Mucosa of stomach (tissue), 1 donor: ENCODE measurements around the gene PALLD.
A peak's percentile ranks its signal among the peaks of the same experiment; 100 is the strongest.

Experiments
- H3K27me3 ChIP-seq: one replicate; pipeline ENCODE4 v1.7.0; 2013; ENCODE audit warnings: mild to moderate bottlenecking, low read length; ENCODE audit not compliant: control insufficient read depth, insufficient read depth
- H3K36me3 ChIP-seq: one replicate; pipeline ENCODE4 v1.7.0; 2013; ENCODE audit warnings: low read length; ENCODE audit not compliant: control insufficient read depth, insufficient read depth
- H3K4me1 ChIP-seq: one replicate; pipeline ENCODE4 v1.7.0; 2013; ENCODE audit warnings: mild to moderate bottlenecking, low read length; ENCODE audit not compliant: control insufficient read depth, insufficient read depth
- H3K4me3 ChIP-seq: one replicate; pipeline ENCODE4 v1.7.0; 2013; ENCODE audit warnings: low read length
- H3K9ac ChIP-seq: one replicate; pipeline ENCODE4 v1.7.0; 2013; ENCODE audit warnings: mild to moderate bottlenecking, low read length, moderate library complexity
- H3K9me3 ChIP-seq: one replicate; pipeline ENCODE4 v1.7.0; 2013; ENCODE audit warnings: mild to moderate bottlenecking, low read length, moderate library complexity; ENCODE audit not compliant: control insufficient read depth
- donor health status: Pancreatic carcinoma.

PALLD gene

DNA sequence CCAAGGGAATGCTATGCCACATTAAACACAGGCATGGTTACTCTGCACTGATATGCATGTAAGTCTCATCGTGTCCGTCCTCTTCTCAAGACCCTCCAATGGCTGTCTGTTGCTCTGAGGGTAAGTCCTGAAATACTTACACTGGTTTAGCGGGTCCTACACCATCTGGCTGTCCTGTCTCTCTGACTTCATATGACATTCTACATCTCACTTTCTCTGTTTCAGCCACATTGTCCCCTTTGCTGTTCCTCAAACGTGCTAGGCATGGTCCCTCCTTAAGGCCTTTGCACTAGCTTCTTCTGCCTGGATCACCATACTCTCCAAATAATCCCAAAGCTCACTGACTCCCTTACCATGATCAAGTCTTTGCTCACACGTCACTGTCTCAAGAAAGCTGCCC lies 131.4 kb downstream of the PALLD start:
- Histone ChIP-seq H3K9ac (no peak overlapping the region), H3K9me3 (no peaks in the 10 kb centered on the region), H3K27me3 (no peaks in the 10 kb centered on the region), H3K36me3 (no peaks in the 10 kb centered on the region), H3K4me3 (no peak overlapping the region), H3K4me1 (peaks cover 6% of the 10 kb centered on the region)

GRCh38 chr4:168629566-168629965 lies 132.7 kb downstream of the PALLD start:
- peaks cover 12% of the 10 kb centered on the region for H3K4me1 ChIP-seq
- no peaks in the 10 kb centered on the region for H3K9me3 ChIP-seq

DNA sequence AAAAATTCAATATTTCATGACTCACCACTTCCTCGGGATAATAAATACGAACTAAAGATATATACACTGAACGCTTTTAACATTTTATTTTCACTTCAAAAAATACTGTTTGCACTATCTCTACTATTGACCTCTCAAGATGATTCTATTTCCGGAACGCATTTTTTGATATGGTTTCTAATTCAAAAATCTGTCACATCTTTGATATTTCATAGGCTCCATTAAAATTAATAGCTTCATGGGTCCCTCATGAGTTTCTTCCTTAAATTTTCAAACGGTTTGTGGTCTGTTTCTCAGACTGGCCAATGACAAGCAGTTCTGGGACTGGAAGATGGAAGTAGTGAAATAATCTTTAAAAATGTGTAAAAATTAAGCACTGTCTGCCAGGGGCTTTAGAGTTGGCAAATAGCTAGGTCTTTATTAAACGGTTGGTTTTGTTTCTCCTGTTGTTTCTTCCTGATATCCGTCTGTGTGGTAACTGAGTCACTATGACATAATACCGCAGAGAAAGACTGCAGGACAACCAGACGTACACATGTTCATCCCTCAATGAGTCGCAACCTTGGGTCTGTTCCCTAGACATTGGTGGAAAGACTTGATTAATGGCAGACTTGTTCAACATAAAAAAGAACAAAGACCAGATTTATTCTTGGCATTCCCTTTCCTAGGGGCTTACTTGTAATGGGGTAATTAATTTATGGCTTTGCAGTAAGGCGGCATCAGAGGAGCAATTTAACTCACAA lies 133.8 kb downstream of the PALLD start:
- Histone ChIP-seq H3K27me3 (no peaks in the 10 kb centered on the region), H3K9ac (no peak overlapping the region), H3K36me3 (no peaks in the 10 kb centered on the region), H3K4me3 (no peak overlapping the region), H3K4me1 (peaks cover 12% of the 10 kb centered on the region), H3K9me3 (no peaks in the 10 kb centered on the region)

More at GRCh38 chr4:168629566-168629965, 132.7 kb downstream of the PALLD start:
- Histone ChIP-seq H3K27me3 (no peaks in the 10 kb centered on the region), H3K4me3 (no peak overlapping the region), H3K36me3 (no peaks in the 10 kb centered on the region), H3K9ac (no peak overlapping the region)

DNA sequence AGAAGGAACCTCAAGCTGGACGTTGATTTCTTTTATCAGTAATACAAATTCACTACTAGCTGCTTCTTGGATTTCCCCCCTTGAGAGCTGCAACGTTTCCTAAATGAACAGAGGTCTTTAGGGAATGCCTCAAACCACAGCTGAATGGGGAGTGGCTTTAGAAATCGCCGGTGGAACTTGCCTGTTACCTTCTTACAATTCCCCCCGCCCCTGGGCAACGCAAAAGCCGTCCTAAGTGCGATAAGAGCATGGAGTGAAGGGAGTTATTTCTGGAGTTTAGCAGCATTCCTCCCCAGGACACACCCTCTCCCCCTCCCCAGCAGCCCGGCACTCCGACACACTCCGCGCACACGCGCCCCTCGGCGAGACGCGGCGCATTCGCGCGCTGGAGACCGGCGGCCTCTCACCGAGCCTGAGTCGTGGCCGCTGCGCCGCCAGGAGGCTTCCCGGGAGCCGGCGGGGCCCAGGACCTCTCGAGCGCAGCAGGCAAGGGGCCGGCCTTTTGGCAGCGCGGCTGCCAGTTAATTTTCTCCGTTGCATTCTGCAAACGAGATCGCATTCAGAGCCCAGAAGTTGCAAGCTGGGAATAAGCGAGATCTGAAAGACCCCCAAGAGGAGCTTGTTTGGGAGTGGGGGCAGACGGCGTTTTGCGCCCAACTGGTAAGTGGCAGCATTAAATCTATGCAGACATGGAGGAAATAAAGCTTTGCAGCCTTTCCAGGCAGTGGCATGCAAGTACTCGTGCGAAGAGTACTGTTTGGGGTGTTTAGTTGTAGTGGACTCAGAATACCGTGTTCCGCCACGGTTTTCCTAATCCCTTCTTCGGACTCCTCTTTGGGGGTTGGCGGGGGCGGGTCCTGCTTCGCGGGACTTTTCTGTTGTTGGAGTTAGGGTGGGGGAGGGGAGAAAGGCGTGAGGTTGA lies 134.7 kb downstream of the PALLD start:
- peak overlapping the region; percentile 57 for H3K9ac ChIP-seq
- no peaks in the 10 kb centered on the region for H3K36me3 ChIP-seq
- peaks cover 12% of the 10 kb centered on the region for H3K4me1 ChIP-seq
- no peaks in the 10 kb centered on the region for H3K27me3 ChIP-seq
- H3K9me3 ChIP-seq = no peaks in the 10 kb centered on the region
- peak overlapping the region; percentile 53 for H3K4me3 ChIP-seq

DNA sequence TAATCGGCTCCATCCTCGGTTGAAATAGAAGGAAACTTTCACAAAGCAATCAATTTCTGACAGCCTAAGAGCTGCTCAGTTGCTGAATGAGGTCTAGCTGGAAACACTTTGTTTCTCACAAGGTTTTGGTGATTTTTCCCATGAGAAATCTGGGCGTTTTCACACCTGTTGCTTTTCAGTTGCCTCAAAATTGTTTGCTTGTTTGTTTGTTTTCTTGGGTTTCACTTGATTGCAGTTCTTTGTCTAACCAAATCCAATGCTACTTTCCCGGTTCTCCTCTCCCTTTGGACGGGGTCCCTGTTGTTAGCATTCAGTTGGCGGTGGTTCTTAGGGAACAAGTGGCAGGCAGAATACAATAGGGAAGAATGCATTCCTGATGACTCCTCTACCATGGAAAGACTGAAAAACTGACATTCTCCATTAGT lies 135.5 kb downstream of the PALLD start:
- Histone ChIP-seq H3K36me3 (no peaks in the 10 kb centered on the region), H3K4me1 (peaks cover 12% of the 10 kb centered on the region), H3K4me3 (no peak overlapping the region), H3K9ac (peak overlapping the region; percentile 57), H3K27me3 (no peaks in the 10 kb centered on the region), H3K9me3 (no peaks in the 10 kb centered on the region)

DNA sequence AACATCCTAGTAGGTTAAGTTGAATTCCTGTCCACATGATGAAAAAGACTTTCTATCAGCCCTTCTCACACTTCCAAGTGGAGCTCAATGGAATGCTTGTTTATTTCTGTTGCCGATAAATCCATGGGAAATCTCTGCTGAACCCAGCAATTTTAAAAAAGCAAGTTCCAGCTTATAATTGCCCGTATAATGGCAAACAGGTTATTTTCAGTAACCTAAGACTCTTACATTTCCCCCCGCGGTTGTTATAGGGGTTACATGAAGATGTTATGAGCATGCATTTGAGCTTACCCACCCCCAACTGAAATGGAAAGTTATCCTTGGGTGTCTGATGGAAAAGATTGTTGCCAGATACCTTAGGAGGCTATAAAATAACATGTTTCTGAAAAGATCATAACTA lies 136.2 kb downstream of the PALLD start:
- H3K36me3 ChIP-seq = no peaks in the 10 kb centered on the region
- no peaks in the 10 kb centered on the region for H3K9me3 ChIP-seq
- H3K4me3 ChIP-seq = no peak overlapping the region
- H3K4me1 ChIP-seq = peaks cover 12% of the 10 kb centered on the region
- H3K9ac ChIP-seq = no peak overlapping the region
- no peaks in the 10 kb centered on the region for H3K27me3 ChIP-seq

GRCh38 chr4:168633496-168633895 lies 136.6 kb downstream of the PALLD start:
- Histone ChIP-seq H3K4me3 (no peak overlapping the region), H3K9ac (no peak overlapping the region), H3K36me3 (no peaks in the 10 kb centered on the region), H3K4me1 (peaks cover 12% of the 10 kb centered on the region), H3K9me3 (no peaks in the 10 kb centered on the region), H3K27me3 (no peaks in the 10 kb centered on the region)

GRCh38 chr4:168634276-168634802 lies 137.5 kb downstream of the PALLD start:
- no peak overlapping the region for H3K4me3 ChIP-seq
- no peaks in the 10 kb centered on the region for H3K9me3 ChIP-seq
- H3K4me1 ChIP-seq = peaks cover 12% of the 10 kb centered on the region

GRCh38 chr4:168636040-168636439 lies 139.2 kb downstream of the PALLD start:
- H3K27me3 ChIP-seq = no peaks in the 10 kb centered on the region
- H3K4me1 ChIP-seq = peaks cover 12% of the 10 kb centered on the region
- H3K4me3 ChIP-seq = no peak overlapping the region
- no peaks in the 10 kb centered on the region for H3K9me3 ChIP-seq
- H3K9ac ChIP-seq = no peak overlapping the region
- no peaks in the 10 kb centered on the region for H3K36me3 ChIP-seq

More at GRCh38 chr4:168634276-168634802, 137.5 kb downstream of the PALLD start:
- no peaks in the 10 kb centered on the region for H3K36me3 ChIP-seq
- H3K9ac ChIP-seq = no peak overlapping the region
- H3K27me3 ChIP-seq = no peaks in the 10 kb centered on the region

- H3K27me3 ChIP-seq = no peaks in the 10 kb centered on the region
- no peak overlapping the region for H3K9ac ChIP-seq
- no peak overlapping the region for H3K4me3 ChIP-seq
- H3K9me3 ChIP-seq = no peaks in the 10 kb centered on the region
- H3K4me1 ChIP-seq = peaks cover 12% of the 10 kb centered on the region
- H3K36me3 ChIP-seq = no peaks in the 10 kb centered on the region
These were observed 139.8 kb downstream of the PALLD start for GRCh38 chr4:168636506-168637196.

- H3K4me3 ChIP-seq = no peak overlapping the region
- no peaks in the 10 kb centered on the region for H3K9me3 ChIP-seq
- H3K4me1 ChIP-seq = peaks cover 9% of the 10 kb centered on the region
- no peaks in the 10 kb centered on the region for H3K36me3 ChIP-seq
- no peak overlapping the region for H3K9ac ChIP-seq
- no peaks in the 10 kb centered on the region for H3K27me3 ChIP-seq
These were observed 141.3 kb downstream of the PALLD start for GRCh38 chr4:168637872-168638756.
